NCI-H748 (cell line): ENCODE results near the gene NRIP3.

Experiments
- DNase-seq: peaks from one replicate; lab custom pipeline; 2025; ENCODE audit not compliant: unreplicated experiment; lab: John Stamatoyannopoulos, UW

Gene NRIP3

DNA sequence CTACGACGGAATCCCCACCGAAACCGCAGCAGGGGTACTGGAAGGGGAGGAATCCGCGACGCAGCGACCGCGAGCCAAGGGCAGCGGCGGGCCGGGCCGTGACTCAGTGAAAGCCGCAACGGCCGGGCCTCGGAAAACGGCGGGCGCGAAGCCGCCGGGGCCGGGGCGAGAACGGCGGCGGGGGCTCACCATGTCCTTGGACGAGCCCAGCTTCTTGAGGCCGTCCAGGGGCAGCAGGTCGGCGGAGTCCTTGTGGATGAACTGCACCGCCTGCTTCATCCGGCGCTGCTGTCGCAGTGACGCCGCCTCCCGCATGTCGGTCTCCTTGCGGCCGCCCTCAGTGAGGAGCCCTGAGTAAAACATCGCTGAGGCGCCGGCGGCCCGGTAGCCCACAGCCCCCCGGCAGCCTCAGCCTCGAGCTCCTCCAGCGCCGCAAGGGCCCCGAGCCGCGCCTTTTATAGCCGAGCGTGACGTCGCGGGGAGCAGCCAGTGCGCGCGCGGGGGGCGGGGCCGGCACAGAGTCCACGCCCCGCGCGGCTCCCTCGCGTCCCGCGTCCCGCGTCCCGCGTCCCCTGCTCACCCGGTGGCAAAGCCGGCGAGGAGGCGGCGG, at the start of gene NRIP3:
Gene NRIP3, minus strand, starts transcription at position 429 of the 610 bp plus-strand sequence. Its CDS starts 66 bp downstream, at position 363.
- DNase-seq, result peak; percentile 82

GRCh38 chr11:9052316-9052715, 48.5 kb upstream of the NRIP3 start:
- DNase-seq, result no peak

- no peak for DNase-seq
Measured at GRCh38 chr11:9049959-9050358, 46.2 kb upstream of the NRIP3 start.

- DNase-seq, result no peak
Measured at GRCh38 chr11:9047964-9048523, 44.2 kb upstream of the NRIP3 start.

- DNase-seq, result no peak
Measured at GRCh38 chr11:9046481-9046880, 42.7 kb upstream of the NRIP3 start.

- DNase-seq, result no peak
Measured at GRCh38 chr11:9042488-9042887, 38.7 kb upstream of the NRIP3 start.

DNA sequence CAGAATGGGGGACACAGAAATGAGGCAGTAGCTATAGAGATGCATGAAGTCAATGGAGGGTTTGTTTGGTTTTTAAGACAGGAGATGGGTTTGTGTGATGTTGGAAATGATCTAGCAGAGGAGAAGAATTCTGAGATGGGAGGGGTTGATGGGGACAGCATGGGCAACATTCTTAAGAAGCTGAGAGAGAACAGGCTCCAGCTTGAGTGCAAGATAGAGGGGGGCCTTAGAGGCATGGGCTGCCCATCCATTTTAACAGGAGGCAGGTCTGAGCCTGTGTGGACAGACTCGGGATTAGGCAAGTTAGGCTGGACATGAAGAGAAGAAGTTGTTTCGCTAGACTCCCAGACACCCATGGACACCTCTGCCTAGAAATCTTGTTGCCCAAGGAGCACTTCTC, 37.9 kb upstream of the NRIP3 start:
- DNase-seq, result no peak

DNA sequence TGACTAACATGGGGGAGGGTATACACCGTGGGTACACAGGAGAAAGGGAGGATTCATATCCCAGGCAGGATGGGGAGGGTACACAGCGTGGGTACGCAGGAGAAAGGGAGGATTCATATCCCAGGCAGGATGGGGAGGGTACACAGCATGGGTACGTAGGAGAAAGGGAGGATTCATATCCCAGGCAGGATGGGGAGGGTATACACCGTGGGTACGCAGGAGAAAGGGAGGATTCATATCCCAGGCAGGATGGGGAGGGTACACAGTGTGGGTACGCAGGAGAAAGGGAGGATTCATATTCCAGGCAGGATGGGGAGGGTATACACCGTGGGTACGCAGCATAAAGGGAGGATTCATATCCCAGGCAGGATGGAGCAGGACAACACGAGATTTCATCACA, 36.6 kb upstream of the NRIP3 start:
- no peak for DNase-seq

DNA sequence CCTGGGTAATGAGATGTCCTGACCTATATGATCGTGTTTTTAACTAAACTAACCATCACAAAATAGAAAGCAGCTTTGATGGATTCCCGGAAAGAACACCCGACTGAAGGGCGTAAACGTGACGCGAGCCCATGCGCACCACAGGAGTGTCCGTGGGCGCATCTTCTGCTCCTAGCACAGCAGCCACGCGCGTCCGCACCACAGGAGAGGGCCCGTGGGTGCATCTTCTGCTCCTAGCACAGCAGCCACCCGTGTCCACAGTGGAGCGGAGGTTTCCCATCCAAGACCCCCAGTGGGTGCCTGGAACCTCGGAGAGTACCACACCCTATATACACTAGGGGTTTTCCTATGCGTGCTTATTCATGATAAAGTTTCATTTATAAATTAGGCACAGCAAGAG, 36.1 kb upstream of the NRIP3 start:
- no peak for DNase-seq

GRCh38 chr11:9039198-9039597, 35.4 kb upstream of the NRIP3 start:
- no peak for DNase-seq

GRCh38 chr11:9038541-9038940, 34.7 kb upstream of the NRIP3 start:
- DNase-seq, result no peak

- no peak for DNase-seq
Measured at GRCh38 chr11:9037963-9038362, 34.2 kb upstream of the NRIP3 start.

- DNase-seq, result no peak
Measured at GRCh38 chr11:9037046-9037780, 33.4 kb upstream of the NRIP3 start.

DNA sequence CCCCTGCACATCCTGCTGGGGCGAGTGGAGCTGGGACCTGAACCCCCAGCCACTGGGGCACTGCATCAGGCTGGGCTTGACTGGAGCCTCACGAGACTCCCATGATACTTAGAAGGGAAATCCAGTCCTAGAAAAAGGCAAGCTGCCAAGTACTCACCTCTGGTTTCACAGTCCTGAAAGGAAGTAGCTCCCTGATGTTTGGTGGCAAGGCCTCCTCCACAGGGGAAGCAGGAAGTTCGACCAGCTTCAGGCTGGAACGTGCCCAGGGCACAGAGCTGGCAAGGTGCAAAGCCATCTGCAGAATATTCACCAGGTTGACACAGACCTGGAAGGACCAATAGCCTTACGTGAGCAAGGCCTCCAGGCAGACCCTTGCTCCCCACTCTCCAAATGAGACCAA, 26.8 kb upstream of the NRIP3 start:
- peak; percentile 6 for DNase-seq

- DNase-seq, result no peak
Measured at GRCh38 chr11:9029422-9029821, 25.6 kb upstream of the NRIP3 start.

DNA sequence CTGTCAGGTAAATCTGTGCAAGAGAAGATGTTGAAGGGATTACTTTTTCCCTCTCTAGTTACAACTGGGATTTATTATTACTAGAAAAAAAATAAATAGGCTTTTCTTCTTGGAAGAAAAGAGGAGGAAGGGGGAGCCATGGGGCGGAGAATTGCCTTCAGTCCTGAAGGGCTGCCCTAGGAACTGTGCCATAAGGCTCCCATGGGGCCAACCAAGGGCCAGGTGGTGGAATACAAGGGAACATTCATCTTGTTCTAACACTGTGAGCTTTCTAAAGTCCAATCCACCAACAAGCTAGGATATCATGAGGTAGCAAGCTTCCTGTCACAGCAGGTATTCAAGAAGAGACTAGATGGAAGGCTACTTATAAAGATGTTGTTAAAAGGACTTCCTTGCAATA, 24.8 kb upstream of the NRIP3 start:
- DNase-seq, result no peak

GRCh38 chr11:9025101-9025850, 21.5 kb upstream of the NRIP3 start:
- no peak for DNase-seq

DNA sequence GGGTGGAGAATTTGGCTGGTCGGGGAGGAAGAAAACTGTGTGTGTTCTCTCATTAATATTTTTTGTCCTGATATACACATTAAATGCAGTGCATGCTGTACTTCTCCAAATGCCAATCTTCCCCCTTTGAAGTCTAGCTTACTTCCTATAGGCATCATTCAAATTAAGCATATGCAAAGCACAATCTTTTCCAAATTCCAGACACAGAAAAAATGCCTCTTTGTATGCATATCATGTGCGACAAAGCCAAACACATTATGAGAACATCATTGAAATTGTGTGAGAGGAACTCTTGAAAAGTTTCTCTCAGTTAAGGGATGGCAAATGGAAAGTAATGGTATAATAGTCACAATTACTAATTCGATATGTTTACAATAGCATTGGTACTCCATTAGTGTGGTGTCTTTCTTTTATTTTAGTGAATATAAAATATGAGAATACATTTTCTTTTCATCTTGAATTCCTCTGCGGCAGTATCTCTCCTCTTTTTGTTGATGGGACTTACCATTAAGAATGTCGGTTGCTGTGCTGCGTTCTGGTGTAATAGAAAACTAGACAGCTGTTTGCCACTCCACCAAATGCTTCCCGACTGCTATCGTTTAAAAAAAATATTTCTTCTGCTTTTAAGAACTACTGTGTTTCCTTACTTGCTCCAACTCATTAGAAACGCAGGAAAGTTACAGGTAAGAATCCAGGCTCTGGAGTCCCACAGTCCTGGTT, 19.3 kb upstream of the NRIP3 start:
- no peak for DNase-seq

DNA sequence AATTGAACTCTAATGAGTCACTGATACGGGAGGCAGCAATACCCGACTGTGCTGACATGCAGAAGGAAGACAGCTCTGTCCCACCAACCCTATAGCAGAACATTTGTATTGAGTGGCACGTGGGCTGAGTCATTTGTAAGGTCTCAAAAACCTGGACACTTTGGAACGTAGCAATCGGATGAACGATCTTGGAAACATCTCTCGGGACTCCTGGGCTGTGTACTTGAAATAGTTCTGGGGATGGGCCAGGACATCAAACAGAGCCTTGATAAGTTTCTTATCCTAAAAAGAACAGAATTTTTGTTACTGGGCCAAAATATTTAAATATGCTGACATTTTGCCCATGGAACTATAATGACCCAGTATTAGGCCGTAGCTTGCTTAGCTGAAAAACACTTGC, 17.1 kb upstream of the NRIP3 start:
- no peak for DNase-seq

DNA sequence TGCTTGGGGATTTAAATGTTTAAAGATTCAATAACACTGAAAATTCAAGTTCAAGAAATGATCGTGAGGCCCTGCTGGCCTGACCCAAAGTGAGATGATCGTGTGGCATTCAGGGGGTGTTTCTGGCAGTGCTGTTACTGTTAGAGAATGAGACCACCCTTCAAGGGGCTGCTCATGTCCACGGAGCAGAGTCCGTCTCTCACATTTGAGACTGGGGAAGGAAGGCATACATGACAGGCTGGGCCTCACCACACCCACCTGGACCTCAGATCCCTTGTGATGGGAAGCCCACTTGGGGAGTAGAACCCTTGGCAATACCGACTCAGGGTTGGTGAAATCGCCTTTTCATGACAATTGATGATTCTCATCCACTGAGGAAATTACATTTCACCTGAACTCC, 16.1 kb upstream of the NRIP3 start:
- DNase-seq, result no peak

DNA sequence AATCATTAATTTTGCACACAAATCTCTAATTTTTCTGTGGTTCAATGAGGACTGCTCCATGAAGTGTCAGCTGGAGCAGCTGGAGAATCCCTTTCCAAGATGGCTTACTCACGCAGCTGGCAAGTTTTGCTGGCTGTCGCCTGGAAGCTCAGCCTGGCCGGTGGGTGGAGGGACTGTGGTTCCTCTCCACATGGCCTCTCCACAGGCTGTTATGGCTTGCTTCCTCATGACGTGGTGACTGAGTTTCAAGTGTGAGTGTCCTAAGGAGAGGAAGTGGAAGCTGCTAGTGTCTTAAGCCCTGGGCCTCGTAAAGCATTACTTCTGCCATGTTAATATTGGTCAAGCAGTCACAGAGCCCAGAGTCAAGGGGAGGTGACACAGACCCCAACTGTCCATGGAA, 14.0 kb upstream of the NRIP3 start:
- no peak for DNase-seq
